Activated CD4-positive, CD25-positive, alpha-beta regulatory T cell treated with anti-CD3 and anti-CD28 coated beads, Interleukin-2, amount 50 U/mL, for 16 hours (primary cell): ENCODE data around the gene GNG4.
"Not testable (repeated sequence)": the region's sequence is repeated elsewhere in the genome, so short reads cannot be mapped to it uniquely, and the experiment has no call there.

Source experiments
- DNase-seq: peaks from one replicate; pipeline ENCODE4 v3.0.0-alpha.2; 2020; ENCODE audit warnings: low read depth, low spot score

The GNG4 gene

GRCh38 chr1:235625831-235626230, 23.8 kb downstream of the GNG4 start:
- DNase-seq: no peak

- no peak for DNase-seq
Measured at GRCh38 chr1:235625340-235625739, 24.2 kb downstream of the GNG4 start.

DNA sequence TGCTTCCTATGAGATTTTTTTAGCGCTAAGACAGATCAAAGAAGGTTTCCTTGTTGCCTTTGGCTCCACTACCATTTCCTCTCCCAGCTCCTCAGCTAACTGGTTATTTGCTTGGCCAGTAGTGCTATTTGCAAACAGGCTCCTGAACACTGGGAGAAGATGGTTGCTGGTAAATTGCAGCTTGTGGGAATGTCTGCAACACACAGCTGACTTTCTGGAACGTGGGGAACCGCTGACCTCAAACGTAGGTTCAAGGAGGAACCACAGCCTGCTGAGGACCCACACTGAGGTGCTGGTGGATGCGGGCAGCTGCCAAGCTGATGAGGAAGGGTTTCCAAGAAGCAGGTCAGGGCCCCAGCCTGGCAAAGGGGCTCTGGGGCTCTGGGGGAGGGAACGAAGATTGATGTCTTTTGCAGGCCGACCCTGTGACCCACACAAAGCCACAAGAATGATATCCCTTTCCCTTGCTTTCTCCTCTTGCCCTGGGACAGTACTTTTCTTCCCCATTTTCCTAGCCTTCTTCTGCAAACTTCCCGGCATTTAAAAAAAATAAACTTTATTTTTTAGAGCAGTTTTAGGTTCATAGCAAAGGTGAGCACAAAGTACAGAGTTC, 24.8 kb downstream of the GNG4 start:
- DNase-seq: no peak

GRCh38 chr1:235622936-235623779, 26.4 kb downstream of the GNG4 start:
- DNase-seq: no peak

- not testable (repeated sequence) for DNase-seq
Measured at GRCh38 chr1:235619149-235619548, 30.4 kb downstream of the GNG4 start.

- DNase-seq: no peak
Measured at GRCh38 chr1:235617808-235618207, 31.8 kb downstream of the GNG4 start.

GRCh38 chr1:235617140-235617539, 32.4 kb downstream of the GNG4 start:
- no peak for DNase-seq

GRCh38 chr1:235614442-235614954, 35.1 kb downstream of the GNG4 start:
- no peak for DNase-seq

DNA sequence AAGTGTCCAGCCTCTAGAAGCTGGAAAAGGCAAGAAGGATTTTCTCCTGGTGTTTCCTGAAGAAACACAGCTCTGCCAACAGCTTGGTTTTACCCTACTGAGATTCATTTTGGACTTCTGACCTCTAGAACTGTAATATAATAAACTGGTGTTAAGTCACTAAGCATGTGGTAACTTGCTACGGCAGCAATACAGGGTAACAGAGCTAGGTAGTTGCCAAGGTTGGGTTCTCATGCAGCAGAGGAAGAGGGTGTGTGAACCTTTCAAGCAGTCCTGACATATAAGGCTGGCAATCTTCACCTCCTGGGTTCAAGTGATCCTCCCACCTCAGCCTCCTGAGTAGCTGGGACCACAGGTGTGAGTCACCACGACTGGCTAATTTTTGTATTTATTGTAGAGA, 36.0 kb downstream of the GNG4 start:
- DNase-seq: no peak

DNA sequence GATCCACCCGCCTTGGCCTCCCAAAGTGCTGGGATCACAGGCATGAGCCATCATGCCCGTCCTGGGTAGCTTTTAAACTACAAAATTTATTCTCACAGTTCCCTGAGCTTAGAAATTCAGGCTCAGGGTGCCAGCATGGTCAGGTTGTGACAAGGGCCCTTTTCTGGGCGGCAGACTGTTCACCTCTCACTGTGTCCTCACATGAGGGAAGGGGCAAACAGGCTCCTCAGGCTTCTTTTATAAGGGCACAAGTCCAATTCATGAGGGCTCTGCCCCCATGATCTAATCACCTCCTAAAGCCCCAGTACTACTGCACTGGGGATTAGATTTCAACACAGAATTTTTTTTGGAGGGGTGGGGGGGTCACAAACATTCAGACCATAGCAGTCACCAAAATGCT, 36.8 kb downstream of the GNG4 start:
- DNase-seq: no peak

GRCh38 chr1:235610157-235610556, 39.4 kb downstream of the GNG4 start:
- DNase-seq: no peak

GRCh38 chr1:235608278-235608677, 41.3 kb downstream of the GNG4 start:
- no peak for DNase-seq

GRCh38 chr1:235607284-235607683, 42.3 kb downstream of the GNG4 start:
- DNase-seq: no peak

DNA sequence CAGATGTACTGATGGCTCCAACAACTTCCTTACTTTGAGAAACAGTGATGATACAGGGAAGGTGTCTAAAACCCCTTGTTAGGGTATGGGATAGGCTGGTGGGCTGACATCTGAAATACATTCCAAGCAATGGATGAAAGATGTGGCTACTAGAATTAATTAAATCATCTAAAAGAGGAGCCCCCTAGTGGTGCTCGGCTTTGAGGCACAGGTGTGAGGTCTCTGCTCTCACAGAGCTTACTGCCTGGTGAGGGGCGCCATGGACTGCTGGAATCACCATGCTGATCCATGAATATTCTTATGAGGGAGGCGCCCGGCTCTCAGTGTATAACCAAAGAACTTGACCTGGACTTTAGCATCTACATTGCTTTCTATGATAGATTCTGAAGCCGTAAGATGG, 48.5 kb downstream of the GNG4 start:
- DNase-seq: no peak

DNA sequence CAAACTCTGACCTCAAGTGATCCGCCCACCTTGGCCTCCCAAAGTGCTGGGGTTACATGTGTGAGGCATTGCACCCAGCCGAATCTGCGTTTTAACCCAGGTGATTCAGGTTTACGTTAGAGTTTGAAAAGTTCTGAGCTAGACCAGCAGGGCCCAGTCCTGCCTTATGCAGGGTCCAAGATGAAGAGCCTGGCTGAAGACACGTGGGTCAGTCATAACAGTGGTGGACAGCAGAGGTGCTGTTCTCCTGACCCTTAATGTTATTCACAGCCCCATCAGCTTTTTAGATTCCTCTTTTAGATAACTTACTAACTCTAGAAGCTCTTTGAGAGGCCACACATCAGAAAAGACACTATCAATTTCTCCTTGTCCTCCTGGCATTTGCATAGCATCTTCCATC, 50.0 kb downstream of the GNG4 start:
- no peak for DNase-seq

DNA sequence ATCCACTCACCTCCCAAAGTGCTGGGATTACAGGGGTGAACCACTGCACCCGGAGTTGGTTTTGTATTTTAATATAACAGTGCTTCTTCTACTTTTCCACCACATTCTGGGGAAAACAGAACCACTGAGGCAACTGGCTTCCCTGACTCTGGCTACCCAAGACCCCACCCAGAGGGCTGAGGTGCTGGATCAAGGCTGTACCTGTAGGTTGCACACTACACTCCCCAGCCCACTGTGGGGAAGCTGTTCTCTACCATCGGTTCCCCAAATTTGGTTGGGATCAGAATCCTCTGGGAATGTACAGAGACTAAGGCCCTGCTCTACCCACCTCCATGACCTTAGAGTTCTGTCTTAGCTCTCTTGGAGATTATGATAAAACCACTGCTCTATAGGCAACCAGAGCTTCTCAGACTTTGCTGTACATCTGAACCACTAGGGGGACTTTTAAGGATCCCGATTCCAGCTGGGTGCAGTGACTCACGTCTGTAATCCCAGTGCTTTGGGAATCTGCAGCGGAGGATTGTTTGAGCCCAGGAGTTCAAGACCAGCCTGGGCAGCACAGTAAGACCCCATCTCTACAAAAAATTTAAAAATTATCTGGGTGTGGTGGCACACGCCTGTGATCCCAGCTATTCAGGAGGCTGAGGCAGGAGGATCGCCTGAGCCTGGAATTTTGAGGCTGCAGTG, 51.6 kb downstream of the GNG4 start:
- DNase-seq: no peak

DNA sequence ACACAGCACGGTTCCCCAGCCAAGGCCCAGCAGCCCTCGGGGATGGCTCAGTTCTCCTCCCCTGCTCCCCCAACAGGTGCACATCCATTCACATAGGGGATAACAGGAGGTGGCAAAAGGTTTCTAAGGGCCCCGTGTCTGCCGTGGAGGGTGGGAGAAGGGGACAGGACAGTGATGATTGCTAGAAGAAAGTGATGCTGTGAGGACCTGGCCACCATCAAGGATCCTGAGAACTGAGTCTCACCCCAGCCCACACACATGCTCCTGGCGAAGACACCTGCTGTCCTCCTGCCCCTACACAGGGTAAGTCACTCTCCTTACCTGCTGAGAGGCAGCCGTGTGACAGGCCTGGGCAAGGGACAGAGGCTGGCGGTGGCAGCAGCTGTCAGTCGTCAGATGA, 54.5 kb downstream of the GNG4 start:
- no peak for DNase-seq

DNA sequence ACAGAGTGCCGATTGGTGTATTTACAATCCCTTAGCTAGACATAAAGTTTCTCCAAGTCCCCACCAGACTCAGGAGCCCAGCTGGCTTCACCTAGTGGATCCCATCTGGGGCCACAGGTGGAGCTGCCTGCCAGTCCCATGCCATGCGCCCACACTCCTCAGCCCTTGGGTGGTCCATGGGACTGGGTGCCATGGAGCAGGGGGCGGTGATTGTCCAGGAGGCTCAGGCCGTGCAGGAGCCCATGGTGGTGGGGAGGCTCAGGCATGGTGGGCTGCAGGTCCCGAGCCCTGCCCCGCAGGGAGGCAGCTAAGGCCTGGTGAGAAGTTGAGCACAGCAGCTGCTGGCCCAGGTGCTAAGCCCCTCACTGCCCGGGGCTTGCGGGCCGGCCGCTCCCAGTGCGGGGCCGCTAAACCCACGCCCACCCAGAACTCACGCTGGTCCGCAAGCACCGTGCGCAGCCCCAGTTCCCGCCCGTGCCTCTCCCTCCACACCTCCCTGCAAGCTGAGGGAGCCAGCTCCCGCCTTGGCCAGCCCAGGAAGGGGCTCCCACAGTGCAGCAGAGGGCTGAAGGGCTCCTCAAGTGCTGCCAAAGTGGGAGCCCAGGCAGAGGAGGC, 55.2 kb downstream of the GNG4 start:
- DNase-seq: not testable (repeated sequence)

DNA sequence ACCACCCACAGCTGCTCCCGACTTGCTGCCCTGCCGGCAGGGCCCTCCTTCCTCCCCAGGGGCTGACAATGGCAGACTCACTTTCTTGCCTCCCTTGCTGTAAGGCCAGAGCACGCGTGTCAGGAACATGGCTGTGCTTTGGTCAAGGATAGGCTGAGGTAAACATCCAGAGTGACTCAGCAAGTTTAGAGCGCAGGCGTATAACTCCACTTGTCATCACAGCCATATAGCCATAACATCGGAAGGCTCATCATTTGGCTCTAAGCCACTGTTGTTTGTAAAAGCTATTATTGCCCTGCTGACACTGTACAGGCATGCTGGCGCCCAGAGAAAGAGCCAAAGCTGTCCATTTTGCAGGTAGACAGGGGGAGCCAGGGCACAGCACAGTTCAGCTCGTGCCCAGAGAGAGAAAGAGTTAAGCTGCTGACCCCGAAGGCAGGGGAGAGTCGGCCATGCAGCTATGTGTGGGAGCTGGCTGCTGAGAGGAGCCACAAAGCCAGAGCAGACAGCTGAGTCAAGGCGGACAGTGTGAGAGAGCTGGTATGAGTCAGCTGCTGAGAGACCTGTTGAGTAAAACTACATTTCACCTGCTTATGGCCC, 60.6 kb downstream of the GNG4 start:
- no peak for DNase-seq

GRCh38 chr1:235588156-235588555, 61.4 kb downstream of the GNG4 start:
- DNase-seq: no peak

DNA sequence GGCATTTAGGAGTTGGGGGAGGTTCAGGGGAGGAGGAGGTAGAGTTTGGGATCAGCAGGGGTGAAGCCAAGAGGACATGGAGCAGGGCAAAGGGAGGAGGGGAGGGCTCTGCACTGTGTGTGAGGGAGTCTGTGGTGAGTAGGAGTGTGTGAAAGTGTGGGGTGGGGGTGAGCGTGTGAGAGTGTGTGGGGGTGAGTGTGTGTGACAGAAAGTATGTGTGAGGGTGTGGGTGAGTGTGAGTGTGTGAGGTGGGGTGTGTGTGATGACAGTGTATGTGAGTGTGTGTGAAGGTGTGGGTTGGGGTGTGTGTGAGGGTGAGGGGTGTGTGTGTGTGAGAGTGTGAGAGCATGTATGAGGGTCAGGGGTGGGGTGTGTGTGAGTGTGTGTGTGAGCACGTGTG, 62.6 kb downstream of the GNG4 start:
- no peak for DNase-seq

GRCh38 chr1:235586413-235586812, 63.2 kb downstream of the GNG4 start:
- DNase-seq: no peak
